H1 (cell line): ENCODE results near the gene RAB3C. TPM values are rescaled to one million over a fixed set of nuclear protein-coding genes. Genes with fewer than 3 reads are reported as not detected.

Source experiments
- CTCF ChIA-PET: fragments of 300-600 bp; sonication (Branson Sonifier 250); formaldehyde crosslinking; loops from one replicate; lab custom pipeline; 2021; ENCODE audit not compliant: partially characterized antibody; lab: Charles Lee
- POLR2A ChIA-PET: fragments of 300-600 bp; sonication (Branson Sonifier 250); formaldehyde crosslinking; loops from one replicate; lab custom pipeline; 2021; ENCODE audit warnings: inconsistent platforms; ENCODE audit not compliant: partially characterized antibody; lab: Charles Lee
- DNase-seq, 2 experiments: peaks; one replicate each; pipeline versions ENCODE4 v3.0.0 to v3.0.0-alpha.2; 2010 to 2022; ENCODE audit warnings: low spot score in 2 of 2, low read depth in 1 of 2, mixed read lengths in 1 of 2
- FAIRE-seq: peaks from 2 replicates; lab custom pipeline; 2011; peaks lifted over from hg19 to GRCh38; lab: Jason Lieb, UNC
- H2AFZ ChIP-seq: 2 replicates; pipeline ENCODE4 v1.8.1; 2012; ENCODE audit warnings: low read length, inconsistent platforms
- H2AK5ac ChIP-seq: 2 replicates; pipeline ENCODE4 v1.6.1; 2013; ENCODE audit warnings: low read depth, low read length
- H2BK120ac ChIP-seq: replicated peaks from 2 replicates; pipeline ENCODE3; 2013; ENCODE audit warnings: low read depth, low read length, inconsistent platforms
- H2BK12ac ChIP-seq: 2 replicates; pipeline ENCODE4 v1.6.1; 2013; ENCODE audit warnings: low read depth, low read length
- H2BK15ac ChIP-seq: 2 replicates; pipeline ENCODE4 v1.6.1; 2013; ENCODE audit warnings: low read length
- H2BK20ac ChIP-seq: 2 replicates; pipeline ENCODE4 v1.6.1; 2013; ENCODE audit warnings: low read length
- H2BK5ac ChIP-seq: 2 replicates; pipeline ENCODE4 v1.6.1; 2013; ENCODE audit warnings: low read depth, low read length
- H3K14ac ChIP-seq: 2 replicates; pipeline ENCODE4 v1.6.1; 2013; ENCODE audit warnings: inconsistent platforms; ENCODE audit not compliant: insufficient read length
- H3K18ac ChIP-seq: 2 replicates; pipeline ENCODE4 v1.6.1; 2013; ENCODE audit warnings: low read length; ENCODE audit errors: extremely low read depth
- H3K23ac ChIP-seq: 2 replicates; pipeline ENCODE4 v1.6.1; 2013; ENCODE audit warnings: inconsistent platforms; ENCODE audit not compliant: insufficient read length
- H3K23me2 ChIP-seq: 2 replicates; pipeline ENCODE4 v1.6.1; 2013; ENCODE audit warnings: low read depth, low read length
- H3K27ac ChIP-seq: 2 replicates; pipeline ENCODE4 v1.6.1; 2011; ENCODE audit warnings: low read depth, low read length, inconsistent platforms
- H3K27me3 ChIP-seq, 4 experiments: replicated peaks in 1 of 4; 1 replicate in 1 of 4; 2 replicates in 3 of 4; pipeline versions ENCODE4 v1.6.1 to v1.8.1; 2011 to 2013; ENCODE audit warnings: low read length in 3 of 4, mild to moderate bottlenecking in 3 of 4, inconsistent platforms in 2 of 4, mixed read lengths in 2 of 4, moderate library complexity in 1 of 4; ENCODE audit not compliant: control insufficient read depth in 3 of 4, insufficient read depth in 3 of 4; ENCODE audit errors: extremely low read depth in 1 of 4
- H3K36me3 ChIP-seq, 4 experiments: 2 replicates each; pipeline versions ENCODE4 v1.6.1 to v1.8.1; 2011 to 2013; ENCODE audit warnings: mild to moderate bottlenecking in 4 of 4, low read length in 3 of 4, moderate library complexity in 2 of 4, control low read depth in 1 of 4, inconsistent platforms in 1 of 4; ENCODE audit not compliant: insufficient read depth in 4 of 4, control insufficient read depth in 2 of 4
- H3K4ac ChIP-seq: replicated peaks from 2 replicates; pipeline ENCODE3; 2013; ENCODE audit warnings: low read length, low read depth, mixed read lengths, inconsistent platforms; ENCODE audit not compliant: insufficient read length
- H3K4me1 ChIP-seq, 4 experiments: replicated peaks in 1 of 4; 1 replicate in 1 of 4; 2 replicates in 3 of 4; pipeline versions ENCODE4 v1.6.1 to v1.8.1; 2011 to 2013; ENCODE audit warnings: low read length in 3 of 4, inconsistent platforms in 2 of 4, mixed read lengths in 1 of 4; ENCODE audit not compliant: insufficient read depth in 4 of 4, control insufficient read depth in 3 of 4
- H3K4me2 ChIP-seq, 2 experiments: 2 replicates each; pipeline versions ENCODE4 v1.6.1 to v1.8.1; 2011 to 2013; ENCODE audit warnings: low read depth in 2 of 2, low read length in 2 of 2, control low read depth in 1 of 2, inconsistent platforms in 1 of 2, mild to moderate bottlenecking in 1 of 2; ENCODE audit not compliant: insufficient read depth in 1 of 2
- H3K4me3 ChIP-seq, 4 experiments: fragments of 200-600, 300-600 bp in 1 of 4; sonication (generic), shearing (Covaris generic), sonication (Bioruptor Twin) in 1 of 4; 2 replicates each; pipeline versions ENCODE4 v1.5.1 to v1.8.1; 2011 to 2016; ENCODE audit warnings: low read length in 4 of 4, low read depth in 3 of 4, control low read depth in 2 of 4, inconsistent platforms in 2 of 4, mild to moderate bottlenecking in 2 of 4, mixed read lengths in 1 of 4, moderate library complexity in 1 of 4; ENCODE audit not compliant: insufficient read depth in 2 of 4; ENCODE audit errors: extremely low read depth in 1 of 4
- H3K56ac ChIP-seq: replicated peaks from 2 replicates; pipeline ENCODE3; 2013; ENCODE audit warnings: low read depth, mild to moderate bottlenecking, mixed read lengths, low read length, inconsistent platforms; ENCODE audit not compliant: insufficient read length
- H3K79me1 ChIP-seq: 2 replicates; pipeline ENCODE4 v1.6.1; 2013; ENCODE audit warnings: low read depth, low read length, control low read depth
- H3K79me2 ChIP-seq, 2 experiments: 2 replicates each; pipeline versions ENCODE4 v1.6.1 to v1.8.1; 2012 to 2013; ENCODE audit warnings: low read length in 2 of 2, mild to moderate bottlenecking in 2 of 2, inconsistent platforms in 1 of 2; ENCODE audit not compliant: insufficient read depth in 2 of 2, control insufficient read depth in 1 of 2
- H3K9ac ChIP-seq, 4 experiments: replicated peaks in 1 of 4; 1 replicate in 1 of 4; 2 replicates in 3 of 4; pipeline versions ENCODE4 v1.6.1 to v1.8.1; 2011 to 2013; ENCODE audit warnings: low read depth in 3 of 4, low read length in 3 of 4, control low read depth in 2 of 4, mild to moderate bottlenecking in 2 of 4, moderate library complexity in 2 of 4, inconsistent platforms in 1 of 4; ENCODE audit errors: extremely low read depth in 1 of 4
- H3K9me3 ChIP-seq, 2 experiments: 2 replicates each; pipeline versions ENCODE4 v1.6.1 to v1.8.1; 2012 to 2013; ENCODE audit warnings: mild to moderate bottlenecking in 2 of 2, moderate library complexity in 2 of 2, control low read depth in 1 of 2, inconsistent platforms in 1 of 2, low read depth in 1 of 2, low read length in 1 of 2, mixed read lengths in 1 of 2; ENCODE audit not compliant: insufficient read depth in 2 of 2
- H4K20me1 ChIP-seq, 2 experiments: replicated peaks in 1 of 2; 2 replicates each; pipeline versions ENCODE3 to v1.8.1; 2011 to 2013; ENCODE audit warnings: inconsistent platforms in 2 of 2, low read length in 2 of 2, mild to moderate bottlenecking in 1 of 2; ENCODE audit not compliant: insufficient read depth in 2 of 2, control insufficient read depth in 1 of 2
- H4K5ac ChIP-seq: 2 replicates; pipeline ENCODE4 v1.6.1; 2013; ENCODE audit warnings: low read length, low read depth, mixed read lengths, inconsistent platforms; ENCODE audit not compliant: insufficient read length
- H4K8ac ChIP-seq: 2 replicates; pipeline ENCODE4 v1.8.0; 2013; ENCODE audit warnings: mild to moderate bottlenecking, moderate library complexity, low read length, inconsistent platforms; ENCODE audit not compliant: insufficient read depth; ENCODE audit errors: extremely low read depth
- H4K91ac ChIP-seq: replicated peaks from 2 replicates; pipeline ENCODE3; 2013; ENCODE audit warnings: low read length, mixed read lengths, inconsistent platforms; ENCODE audit not compliant: insufficient read length
- BACH1 ChIP-seq: IDR thresholded peaks from 2 replicates; pipeline ENCODE4 v1.6.1; 2012; ENCODE audit warnings: low read length, improper control_type of control experiment
- EP300 ChIP-seq, 2 experiments: IDR thresholded peaks; 1 replicate in 1 of 2; 2 replicates in 1 of 2; pipeline ENCODE4 v1.6.1; 2011 to 2012; ENCODE audit warnings: low read depth in 2 of 2, low read length in 2 of 2, mild to moderate bottlenecking in 2 of 2, borderline replicate concordance in 1 of 2, inconsistent platforms in 1 of 2, moderate library complexity in 1 of 2
- GABPA ChIP-seq: IDR thresholded peaks from 2 replicates; pipeline ENCODE4 v1.6.1; 2011; ENCODE audit warnings: mild to moderate bottlenecking, low read length, moderate library complexity, borderline replicate concordance; ENCODE audit not compliant: insufficient read depth
- RAD21 ChIP-seq, 2 experiments: IDR thresholded peaks in 1 of 2; conservative IDR thresholded peaks in 1 of 2; 2 replicates each; pipeline ENCODE4 v1.6.1; 2011; ENCODE audit warnings: low read depth in 2 of 2, low read length in 2 of 2, improper control_type of control experiment in 1 of 2, inconsistent platforms in 1 of 2, mild to moderate bottlenecking in 1 of 2, moderate library complexity in 1 of 2
- RXRA ChIP-seq: IDR thresholded peaks from 2 replicates; pipeline ENCODE4 v1.6.1; 2011; ENCODE audit warnings: low read depth, mild to moderate bottlenecking, low read length, moderate library complexity; ENCODE audit not compliant: insufficient read depth
- SP1 ChIP-seq: IDR thresholded peaks from 2 replicates; pipeline ENCODE4 v1.6.1; 2011; ENCODE audit warnings: low read depth, low read length
- TEAD4 ChIP-seq: IDR thresholded peaks from 2 replicates; pipeline ENCODE4 v1.6.1; 2012; ENCODE audit warnings: low read depth, low read length, inconsistent platforms, mixed read lengths
- WGBS, 2 experiments: shearing (Covaris generic) in 1 of 2; methylation state at CpG; one replicate each; pipeline versions ENCODE4 v1.1.6 to v1.1.7; 2013 to 2015; ENCODE audit warnings: low lambda C conversion rate in 2 of 2, mixed read lengths in 2 of 2, inconsistent platforms in 1 of 2, low coverage in 1 of 2, missing lambda C conversion rate in 1 of 2; ENCODE audit not compliant: insufficient replicate concordance in 2 of 2, insufficient coverage in 1 of 2, insufficient read length in 1 of 2; ENCODE audit errors: extremely low coverage in 1 of 2, missing lambda C conversion rate in 1 of 2; 5-methylcytosine and 5-hydroxymethylcytosine counted together
- polyA plus RNA-seq, 7 experiments: library from polyadenylated mRNA; depleted of rRNA in 3 of 7; stranded (reverse) in 5 of 7; unstranded in 2 of 7; fragments of >200 nt in 5 of 7; fragments of 200-250 nt in 2 of 7; gene quantifications; 1 replicate in 5 of 7; 2 replicates in 1 of 7; 4 replicates in 1 of 7; pipeline versions ENCODE4 v1.2.1 to v1.2.3, GENCODE V29; 2011 to 2013; ENCODE audit warnings: missing spikeins in 2 of 7, mixed read lengths in 2 of 7
- total RNA-seq: library from RNA; stranded (reverse); fragmentation: NEBNext Ultra II Directional; extraction: Animal tissue kit (Norgen Biotek cat#: 25700); gene quantifications from 2 replicates; pipeline ENCODE4 v1.2.1, GENCODE V29; 2021

RAB3C gene
- total and polyA plus RNA-seq, 2 of the 8 experiments (the other 6 are each of a cell fraction or from before 2014, with no cell fraction given) = 14.7 to 18.3 TPM

GRCh38 chr5:58849921-58850667 lies 267.2 kb downstream of the RAB3C start:
- Histone ChIP-seq H2AFZ (no peak overlapping the region), H4K91ac (peak overlapping the region; percentile 3), H3K4me1 (peaks cover 0 to 6% (median 4%) of the 10 kb centered on the region in 4 experiments; a peak in 5 of 7 replicates), H2BK120ac (no peak overlapping the region), H3K23me2 (no peaks in the 10 kb centered on the region; the same call in 1 of the 2 replicates), H3K4me3 (no peak overlapping the region), H3K27ac (no peak overlapping the region), H3K56ac (no peak overlapping the region), H4K20me1 (no peaks in the 10 kb centered on the region), H3K9ac (no peak overlapping the region), H2BK15ac (no peak overlapping the region), H3K79me2 (no peaks in the 10 kb centered on the region), H4K8ac (no peak overlapping the region), H3K4me2 (no peak overlapping the region), H2BK12ac (no peak overlapping the region), H2AK5ac (no peak overlapping the region), H4K5ac (no peak overlapping the region), H3K27me3 (no peaks in the 10 kb centered on the region), H3K4ac (no peak overlapping the region), H2BK20ac (no peak overlapping the region), H2BK5ac (no peak overlapping the region), H3K9me3 (no peaks in the 10 kb centered on the region), H3K36me3 (no peaks in the 10 kb centered on the region), H3K18ac (0 out of 2 replicates have a peak overlapping the region, but pooled peaks have one; percentile 42), H3K14ac (no peak overlapping the region), H3K23ac (no peak overlapping the region), H3K79me1 (no peaks in the 10 kb centered on the region)
- ChIA-PET POLR2A (no interaction called here), CTCF (interaction anchor here (0.6 to 9.4 kb wide), 40 partner anchors 9 to 1536 kb away, joined by 3 to 201 read pairs (median 5); partner anchors contain the start of gene GAPT)
- peak; percentile 89 for FAIRE-seq
- WGBS, 2 experiments = 63% methylated on average over 3 of the region's 3 CpGs; no CpG with 5 or more reads in 1 of the 2 experiments
- DNase-seq = no peak
- TF ChIP-seq RAD21 (IDR thresholded peaks at IDR 0.05 in 1 of 2, conservative IDR thresholded peaks at IDR 0.05 in 1 of 2; ENCODE audit: low read depth in 2 of 2, low read length in 2 of 2) (peak; percentile 80 to 84), RXRA (no peak), GABPA (no peak), SP1 (no peak), BACH1 (no peak), TEAD4 (peak; percentile 62), EP300 (IDR thresholded peaks at IDR 0.05; ENCODE audit: borderline replicate concordance in 1 of 2, low read depth in 2 of 2, low read length in 2 of 2) (no peak)
